Measurements from ENCODE around the gene NATD1.

The NATD1 gene

GRCh38 chr17:21250854-21251253, 2.4 kb downstream of the NATD1 start:
- no peak for TF ChIP-seq ZNF274 (IDR thresholded peaks at IDR 0.05; ENCODE audit: low read depth, low read length)

GRCh38 chr17:21249920-21250703, 3.1 kb downstream of the NATD1 start:
- TF ChIP-seq ZNF274 (IDR thresholded peaks at IDR 0.05; ENCODE audit: low read depth, low read length) = no peak
- no peak overlapping the region for H3K4me3 ChIP-seq (ENCODE audit: low read length)

More at GRCh38 chr17:21250854-21251253, 2.4 kb downstream of the NATD1 start:
- H3K4me3 ChIP-seq (ENCODE audit: low read length) = no peak overlapping the region

GRCh38 chr17:21249086-21249795, 4.0 kb downstream of the NATD1 start:
- no peak overlapping the region for H3K4me3 ChIP-seq (ENCODE audit: low read length)
- no peak for TF ChIP-seq ZNF274 (IDR thresholded peaks at IDR 0.05; ENCODE audit: low read depth, low read length)

GRCh38 chr17:21248500-21248899, 4.7 kb downstream of the NATD1 start:
- H3K4me3 ChIP-seq (ENCODE audit: low read length) = no peak overlapping the region
- no peak for TF ChIP-seq ZNF274 (IDR thresholded peaks at IDR 0.05; ENCODE audit: low read depth, low read length)

GRCh38 chr17:21247552-21248258, 5.5 kb downstream of the NATD1 start:
- H3K4me3 ChIP-seq (ENCODE audit: low read length) = no peak overlapping the region

GRCh38 chr17:21246698-21247097, 6.5 kb downstream of the NATD1 start:
- H3K4me3 ChIP-seq (ENCODE audit: low read length) = no peak overlapping the region
- TF ChIP-seq ZNF274 (IDR thresholded peaks at IDR 0.05; ENCODE audit: low read depth, low read length) = no peak

More at GRCh38 chr17:21247552-21248258, 5.5 kb downstream of the NATD1 start:
- TF ChIP-seq ZNF274 (IDR thresholded peaks at IDR 0.05; ENCODE audit: low read depth, low read length) = no peak

- TF ChIP-seq ZNF274 (IDR thresholded peaks at IDR 0.05; ENCODE audit: low read depth, low read length) = no peak
- no peak overlapping the region for H3K4me3 ChIP-seq (ENCODE audit: low read length)
These were observed 7.5 kb downstream of the NATD1 start for GRCh38 chr17:21245639-21246084.

- H3K4me3 ChIP-seq (ENCODE audit: low read length) = no peak overlapping the region
- TF ChIP-seq ZNF274 (IDR thresholded peaks at IDR 0.05; ENCODE audit: low read depth, low read length) = no peak
These were observed 9.5 kb downstream of the NATD1 start for GRCh38 chr17:21243516-21244303.

GRCh38 chr17:21242780-21243515, 10.3 kb downstream of the NATD1 start:
- TF ChIP-seq ZNF274 (IDR thresholded peaks at IDR 0.05; ENCODE audit: low read depth, low read length) = no peak
- H3K4me3 ChIP-seq (ENCODE audit: low read length) = no peak overlapping the region

- H3K4me3 ChIP-seq (ENCODE audit: low read length) = no peak overlapping the region
- TF ChIP-seq ZNF274 (IDR thresholded peaks at IDR 0.05; ENCODE audit: low read depth, low read length) = no peak
These were observed 11.0 kb downstream of the NATD1 start for GRCh38 chr17:21242026-21242697.

GRCh38 chr17:21241564-21241963, 11.6 kb downstream of the NATD1 start:
- no peak overlapping the region for H3K4me3 ChIP-seq (ENCODE audit: low read length)
- no peak for TF ChIP-seq ZNF274 (IDR thresholded peaks at IDR 0.05; ENCODE audit: low read depth, low read length)

- TF ChIP-seq ZNF274 (IDR thresholded peaks at IDR 0.05; ENCODE audit: low read depth, low read length) = no peak
These were observed 12.7 kb downstream of the NATD1 start for GRCh38 chr17:21240369-21241055.

More at GRCh38 chr17:21240369-21241055, 12.7 kb downstream of the NATD1 start:
- no peak overlapping the region for H3K4me3 ChIP-seq (ENCODE audit: low read length)

All from GM08714 (cell line).